Spleen (tissue), 7 donors: ENCODE results near the gene LBR.

Experiments
- CTCF ChIP-seq, 11 experiments: fragments of 200-600 bp in 7 of 11; fragments of 450-650 bp in 4 of 11; sonication (generic) in 4 of 11; IDR thresholded peaks in 8 of 11; conservative IDR thresholded peaks in 3 of 11; 1 replicate in 7 of 11; 2 replicates in 4 of 11; pipeline versions ENCODE4 v1.4.0 to v1.8.0; 2016 to 2021; ENCODE audit warnings: antibody characterized with exemption in 11 of 11, inconsistent platforms in 4 of 11, mild to moderate bottlenecking in 1 of 11
- POLR2A ChIP-seq, 3 donors: fragments of 450-650 bp; IDR thresholded peaks; one replicate each; pipeline ENCODE4 v1.5.1; 2017; ENCODE audit warnings: antibody characterized with exemption in 3 of 3, mild to moderate bottlenecking in 1 of 3
- POLR2AphosphoS5 ChIP-seq, 3 donors: sonication (generic); formaldehyde crosslinking; IDR thresholded peaks; one replicate each; pipeline ENCODE4 v1.5.1; 2017; ENCODE audit warnings: antibody characterized with exemption in 3 of 3
- donor health status: DM: no; HTN: no; CAD: no; lungs with moderate emphysema.
- donor health status: DM: no; HTN: no; CAD: no.
- donor health status: DM: no; HTN: no; CAD: no.

DNA sequence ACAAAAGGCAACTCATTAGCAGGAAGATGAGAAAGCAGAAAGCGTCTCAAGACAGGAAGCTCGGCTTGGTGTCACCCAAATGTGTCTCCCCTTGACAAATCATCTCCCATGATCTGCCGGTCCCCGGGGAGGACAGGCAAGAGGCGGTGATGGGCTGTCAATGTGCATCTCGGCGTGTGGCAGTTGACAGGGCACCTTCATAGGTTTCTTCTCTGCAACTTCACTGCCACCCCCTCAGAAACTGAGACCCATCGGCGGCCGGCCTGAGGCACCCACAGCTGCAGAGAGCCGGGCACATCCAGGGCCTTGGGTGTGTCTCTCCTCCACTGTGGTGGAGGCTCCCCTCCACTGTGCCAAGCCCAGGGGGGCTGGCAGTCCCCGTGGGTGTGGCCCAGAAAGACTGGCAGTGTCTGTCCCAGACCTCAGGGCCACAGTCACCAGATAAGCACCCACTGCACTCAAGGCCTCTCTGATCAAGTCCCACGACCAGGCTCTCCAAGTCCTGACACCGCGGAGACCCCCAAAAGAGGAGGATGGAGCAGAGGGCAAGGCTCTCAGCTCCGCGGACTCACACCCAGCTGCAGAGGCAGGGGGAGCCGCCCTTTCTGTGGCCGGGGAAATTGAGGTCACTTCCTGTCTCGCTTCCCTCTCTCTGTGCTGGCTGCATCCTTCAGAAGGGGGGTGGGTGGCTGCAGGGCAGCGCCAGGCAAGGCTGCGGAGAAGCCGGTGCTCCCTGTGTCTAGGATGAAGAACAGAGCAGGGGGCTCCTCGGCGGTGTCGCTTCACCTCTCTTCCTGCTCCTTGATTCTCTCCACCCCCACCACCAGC lies 39.6 kb upstream of the LBR start:
- TF ChIP-seq CTCF (IDR thresholded peaks at IDR 0.05 in 8 of 11, conservative IDR thresholded peaks at IDR 0.05 in 3 of 11) (no peak), POLR2A (IDR thresholded peaks at IDR 0.05) (peak; percentile 17 to 63 (median 32)), POLR2AphosphoS5 (IDR thresholded peaks at IDR 0.05) (peak; percentile 95 to 98 (median 96))
